ENCODE results near the gene UBAC2. TPM values are rescaled to one million over a fixed set of nuclear protein-coding genes. Genes with fewer than 3 reads are reported as not detected.
A peak's percentile ranks its signal among the peaks of the same experiment; 100 is the strongest.

UBAC2 gene
- total and polyA plus RNA-seq, 2 donors: 42.8 to 69.1 TPM

GRCh38 chr13:99374994-99375737 is 174.5 kb downstream of the UBAC2 start:
- Histone ChIP-seq H3K4me1 (ENCODE audit: control insufficient read depth in 2 of 2, insufficient read depth in 2 of 2, low read length in 2 of 2) (peaks cover 33 to 64% of the 10 kb centered on the region in 2 donors), H3K36me3 (ENCODE audit: control insufficient read depth in 2 of 2, insufficient read depth in 2 of 2, low read length in 1 of 2) (peaks cover 10 to 32% of the 10 kb centered on the region in 2 donors), H3K27ac (ENCODE audit: low read depth in 1 of 2, low read length in 1 of 2) (peak overlapping the region; percentile 66 to 86), H3K9me3 (ENCODE audit: control insufficient read depth in 2 of 2, insufficient read depth in 1 of 2, low read length in 1 of 2) (no peaks in the 10 kb centered on the region), H3K4me3 (ENCODE audit: low read length in 2 of 2) (no peak overlapping the region), H3K27me3 (ENCODE audit: control insufficient read depth in 2 of 2, insufficient read depth in 1 of 2, low read length in 1 of 2) (no peaks in the 10 kb centered on the region)
- WGBS: 16% methylated on average over 12 of the region's 12 CpGs
- peak in 2 of 9 donors; percentile 50 to 78 for DNase-seq (ENCODE audit: low read depth in 6 of 9, low spot score in 9 of 9)

- Histone ChIP-seq H3K27ac (ENCODE audit: low read depth in 1 of 2, low read length in 1 of 2) (peak overlapping the region in 1 of 2 donors; percentile 66), H3K4me1 (ENCODE audit: control insufficient read depth in 2 of 2, insufficient read depth in 2 of 2, low read length in 2 of 2) (peaks cover 31 to 64% of the 10 kb centered on the region in 2 donors), H3K27me3 (ENCODE audit: control insufficient read depth in 2 of 2, insufficient read depth in 1 of 2, low read length in 1 of 2) (no peaks in the 10 kb centered on the region), H3K4me3 (ENCODE audit: low read length in 2 of 2) (no peak overlapping the region), H3K9me3 (ENCODE audit: control insufficient read depth in 2 of 2, insufficient read depth in 1 of 2, low read length in 1 of 2) (no peaks in the 10 kb centered on the region), H3K36me3 (ENCODE audit: control insufficient read depth in 2 of 2, insufficient read depth in 2 of 2, low read length in 1 of 2) (peaks cover 10 to 33% of the 10 kb centered on the region in 2 donors)
- WGBS: 73% methylated on average over 2 of the region's 2 CpGs
- DNase-seq (ENCODE audit: low read depth in 6 of 9, low spot score in 9 of 9): no peak
Measured at GRCh38 chr13:99375738-99376080, 175.1 kb downstream of the UBAC2 start.

- H3K4me1 ChIP-seq (ENCODE audit: control insufficient read depth in 2 of 2, insufficient read depth in 2 of 2, low read length in 2 of 2): peaks cover 31 to 66% of the 10 kb centered on the region in 2 donors
- H3K36me3 ChIP-seq (ENCODE audit: control insufficient read depth in 2 of 2, insufficient read depth in 2 of 2, low read length in 1 of 2): peaks cover 10 to 37% of the 10 kb centered on the region in 2 donors
- peak overlapping the region; percentile 61 to 66 for H3K27ac ChIP-seq (ENCODE audit: low read depth in 1 of 2, low read length in 1 of 2)
- no peaks in the 10 kb centered on the region for H3K27me3 ChIP-seq (ENCODE audit: control insufficient read depth in 2 of 2, insufficient read depth in 1 of 2, low read length in 1 of 2)
- no peak for DNase-seq (ENCODE audit: low read depth in 6 of 9, low spot score in 9 of 9)
- 90% methylated on average over 6 of the region's 6 CpGs for WGBS
- no peak overlapping the region for H3K4me3 ChIP-seq (ENCODE audit: low read length in 2 of 2)
- H3K9me3 ChIP-seq (ENCODE audit: control insufficient read depth in 2 of 2, insufficient read depth in 1 of 2, low read length in 1 of 2): no peaks in the 10 kb centered on the region
Measured at GRCh38 chr13:99376132-99376531, 175.5 kb downstream of the UBAC2 start.

- WGBS: 98% methylated on average over 9 of the region's 9 CpGs
Measured at GRCh38 chr13:99376924-99377323, 176.3 kb downstream of the UBAC2 start.

GRCh38 chr13:99377641-99378040 is 177.0 kb downstream of the UBAC2 start:
- H3K27ac ChIP-seq (ENCODE audit: low read depth in 1 of 2, low read length in 1 of 2): no peak overlapping the region
- no peaks in the 10 kb centered on the region for H3K27me3 ChIP-seq (ENCODE audit: control insufficient read depth in 2 of 2, insufficient read depth in 1 of 2, low read length in 1 of 2)
- peaks cover 36 to 71% of the 10 kb centered on the region in 2 donors for H3K4me1 ChIP-seq (ENCODE audit: control insufficient read depth in 2 of 2, insufficient read depth in 2 of 2, low read length in 2 of 2)
- over 99% methylated on average over 8 of the region's 8 CpGs for WGBS
- no peak for DNase-seq (ENCODE audit: low read depth in 6 of 9, low spot score in 9 of 9)
- H3K4me3 ChIP-seq (ENCODE audit: low read length in 2 of 2): no peak overlapping the region
- H3K9me3 ChIP-seq (ENCODE audit: control insufficient read depth in 2 of 2, insufficient read depth in 1 of 2, low read length in 1 of 2): no peaks in the 10 kb centered on the region
- peaks cover 10 to 40% of the 10 kb centered on the region in 2 donors for H3K36me3 ChIP-seq (ENCODE audit: control insufficient read depth in 2 of 2, insufficient read depth in 2 of 2, low read length in 1 of 2)

More at GRCh38 chr13:99376924-99377323, 176.3 kb downstream of the UBAC2 start:
- H3K27me3 ChIP-seq (ENCODE audit: control insufficient read depth in 2 of 2, insufficient read depth in 1 of 2, low read length in 1 of 2): no peaks in the 10 kb centered on the region
- H3K36me3 ChIP-seq (ENCODE audit: control insufficient read depth in 2 of 2, insufficient read depth in 2 of 2, low read length in 1 of 2): peaks cover 10 to 40% of the 10 kb centered on the region in 2 donors
- peaks cover 37 to 72% of the 10 kb centered on the region in 2 donors for H3K4me1 ChIP-seq (ENCODE audit: control insufficient read depth in 2 of 2, insufficient read depth in 2 of 2, low read length in 2 of 2)
- peak overlapping the region in 1 of 2 donors; percentile 31 for H3K27ac ChIP-seq (ENCODE audit: low read depth in 1 of 2, low read length in 1 of 2)
- no peaks in the 10 kb centered on the region for H3K9me3 ChIP-seq (ENCODE audit: control insufficient read depth in 2 of 2, insufficient read depth in 1 of 2, low read length in 1 of 2)
- H3K4me3 ChIP-seq (ENCODE audit: low read length in 2 of 2): no peak overlapping the region
- DNase-seq (ENCODE audit: low read depth in 6 of 9, low spot score in 9 of 9): no peak

- 97% methylated on average over 3 of the region's 3 CpGs for WGBS
- DNase-seq (ENCODE audit: low read depth in 6 of 9, low spot score in 9 of 9): no peak
- H3K27ac ChIP-seq (ENCODE audit: low read depth in 1 of 2, low read length in 1 of 2): no peak overlapping the region
- H3K36me3 ChIP-seq (ENCODE audit: control insufficient read depth in 2 of 2, insufficient read depth in 2 of 2, low read length in 1 of 2): peaks cover 10 to 37% of the 10 kb centered on the region in 2 donors
- no peaks in the 10 kb centered on the region for H3K9me3 ChIP-seq (ENCODE audit: control insufficient read depth in 2 of 2, insufficient read depth in 1 of 2, low read length in 1 of 2)
- H3K27me3 ChIP-seq (ENCODE audit: control insufficient read depth in 2 of 2, insufficient read depth in 1 of 2, low read length in 1 of 2): no peaks in the 10 kb centered on the region
- H3K4me1 ChIP-seq (ENCODE audit: control insufficient read depth in 2 of 2, insufficient read depth in 2 of 2, low read length in 2 of 2): peaks cover 49 to 75% of the 10 kb centered on the region in 2 donors
- H3K4me3 ChIP-seq (ENCODE audit: low read length in 2 of 2): no peak overlapping the region
Measured at GRCh38 chr13:99378985-99379733, 178.5 kb downstream of the UBAC2 start.

GRCh38 chr13:99379856-99380801 is 179.5 kb downstream of the UBAC2 start:
- Histone ChIP-seq H3K27ac (ENCODE audit: low read depth in 1 of 2, low read length in 1 of 2) (peak overlapping the region; percentile 6 to 69), H3K27me3 (ENCODE audit: control insufficient read depth in 2 of 2, insufficient read depth in 1 of 2, low read length in 1 of 2) (no peaks in the 10 kb centered on the region), H3K4me3 (ENCODE audit: low read length in 2 of 2) (no peak overlapping the region), H3K36me3 (ENCODE audit: control insufficient read depth in 2 of 2, insufficient read depth in 2 of 2, low read length in 1 of 2) (peaks cover 10 to 40% of the 10 kb centered on the region in 2 donors), H3K4me1 (ENCODE audit: control insufficient read depth in 2 of 2, insufficient read depth in 2 of 2, low read length in 2 of 2) (peaks cover 43 to 76% of the 10 kb centered on the region in 2 donors), H3K9me3 (ENCODE audit: control insufficient read depth in 2 of 2, insufficient read depth in 1 of 2, low read length in 1 of 2) (no peaks in the 10 kb centered on the region)
- WGBS: 95% methylated on average over 16 of the region's 16 CpGs
- DNase-seq (ENCODE audit: low read depth in 6 of 9, low spot score in 9 of 9): no peak

- Histone ChIP-seq H3K36me3 (ENCODE audit: control insufficient read depth in 2 of 2, insufficient read depth in 2 of 2, low read length in 1 of 2) (peaks cover 10 to 50% of the 10 kb centered on the region in 2 donors), H3K27ac (ENCODE audit: low read depth in 1 of 2, low read length in 1 of 2) (peak overlapping the region; percentile 67 to 69)
- peak in 1 of 9 donors; percentile 66 for DNase-seq (ENCODE audit: low read depth in 6 of 9, low spot score in 9 of 9)
Measured at GRCh38 chr13:99380921-99381645, 180.4 kb downstream of the UBAC2 start.

More at GRCh38 chr13:99380921-99381645, 180.4 kb downstream of the UBAC2 start:
- WGBS: 86% methylated on average over 15 of the region's 15 CpGs
- Histone ChIP-seq H3K4me1 (ENCODE audit: control insufficient read depth in 2 of 2, insufficient read depth in 2 of 2, low read length in 2 of 2) (peaks cover 36 to 76% of the 10 kb centered on the region in 2 donors), H3K27me3 (ENCODE audit: control insufficient read depth in 2 of 2, insufficient read depth in 1 of 2, low read length in 1 of 2) (no peaks in the 10 kb centered on the region), H3K4me3 (ENCODE audit: low read length in 2 of 2) (no peak overlapping the region), H3K9me3 (ENCODE audit: control insufficient read depth in 2 of 2, insufficient read depth in 1 of 2, low read length in 1 of 2) (no peaks in the 10 kb centered on the region)

Data from thymus (tissue), 11 donors.